Measurements from ENCODE around the gene ZNF768. TPM values are rescaled to one million over a fixed set of nuclear protein-coding genes. Genes with fewer than 3 reads are reported as not detected.

The ZNF768 gene
- total RNA-seq, 1 donor from 2014 or later, result 31.4 TPM

DNA sequence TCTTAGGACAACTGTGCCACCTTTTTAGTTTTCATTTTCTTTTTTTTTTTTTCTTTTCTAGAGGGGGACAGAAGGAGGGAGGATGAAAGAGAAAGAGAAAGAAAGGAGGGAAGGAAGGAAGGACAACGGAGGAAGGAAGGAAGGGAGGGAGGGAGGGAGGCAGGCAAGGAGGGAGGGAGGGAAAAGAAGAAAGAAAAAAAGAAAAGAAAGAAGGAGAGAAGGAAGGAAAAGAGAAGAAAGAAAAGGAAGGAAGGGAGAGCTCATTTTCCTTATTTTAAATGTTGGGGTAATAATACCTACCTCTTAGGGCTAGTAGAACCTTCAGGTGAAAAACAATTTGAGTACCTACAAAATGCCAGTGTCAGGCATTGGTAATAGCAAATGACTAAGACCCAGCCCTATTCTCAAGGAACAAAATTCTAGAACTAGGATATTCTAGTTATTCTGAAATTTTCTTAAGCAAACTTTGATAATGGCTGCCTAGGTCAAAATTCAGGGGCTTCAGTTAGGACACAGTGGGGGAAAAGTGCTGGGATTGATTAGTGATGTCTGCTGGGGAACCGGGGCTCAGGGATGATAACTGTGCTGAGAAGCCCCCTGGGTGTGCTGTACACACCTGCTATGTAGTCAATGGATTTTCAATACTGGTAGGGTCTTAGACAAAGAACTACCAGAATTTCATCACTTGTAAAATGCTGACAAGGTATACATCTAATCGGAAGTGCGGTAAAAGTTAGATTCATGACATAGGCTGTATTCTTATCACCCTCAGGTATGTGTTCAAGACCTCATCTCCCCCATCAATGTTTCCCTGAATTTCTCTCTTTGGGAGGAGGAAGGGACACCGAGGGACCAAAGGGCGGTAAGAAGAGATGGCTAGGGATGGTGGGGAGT, 22.7 kb downstream of the ZNF768 start:
- H3K27ac Mint-ChIP-seq (ENCODE audit: unreplicated experiment), result no peak overlapping the region

DNA sequence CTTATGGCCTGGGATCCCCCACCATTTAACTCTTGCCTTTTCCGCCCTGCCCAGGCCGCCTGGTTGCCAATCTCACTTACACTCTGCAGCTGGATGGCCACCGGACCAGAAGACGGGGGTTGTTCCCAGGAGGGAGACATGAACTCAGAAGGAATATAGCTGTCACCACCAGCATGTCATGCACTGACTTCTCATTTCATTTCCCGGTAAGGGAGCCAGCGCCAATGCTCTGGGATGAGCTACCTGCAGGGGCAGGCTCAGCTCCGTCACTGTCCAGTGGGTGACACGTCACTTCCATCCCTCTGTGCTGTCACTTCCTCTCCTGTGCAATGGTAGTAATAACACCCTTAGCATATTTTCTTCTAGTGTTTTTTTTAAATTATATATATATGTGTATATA, 27.1 kb downstream of the ZNF768 start:
- DNase-seq (ENCODE audit: low spot score), result no peak
- H3K27me3 Mint-ChIP-seq (ENCODE audit: unreplicated experiment), result peaks cover 7% of the 10 kb centered on the region
- H3K4me3 Mint-ChIP-seq (ENCODE audit: unreplicated experiment), result no peak overlapping the region
- no peaks in the 10 kb centered on the region for H3K9me3 Mint-ChIP-seq (ENCODE audit: unreplicated experiment)
- no peaks in the 10 kb centered on the region for H3K36me3 Mint-ChIP-seq (ENCODE audit: low read depth, unreplicated experiment)
- TF ChIP-seq, protein P1, sequence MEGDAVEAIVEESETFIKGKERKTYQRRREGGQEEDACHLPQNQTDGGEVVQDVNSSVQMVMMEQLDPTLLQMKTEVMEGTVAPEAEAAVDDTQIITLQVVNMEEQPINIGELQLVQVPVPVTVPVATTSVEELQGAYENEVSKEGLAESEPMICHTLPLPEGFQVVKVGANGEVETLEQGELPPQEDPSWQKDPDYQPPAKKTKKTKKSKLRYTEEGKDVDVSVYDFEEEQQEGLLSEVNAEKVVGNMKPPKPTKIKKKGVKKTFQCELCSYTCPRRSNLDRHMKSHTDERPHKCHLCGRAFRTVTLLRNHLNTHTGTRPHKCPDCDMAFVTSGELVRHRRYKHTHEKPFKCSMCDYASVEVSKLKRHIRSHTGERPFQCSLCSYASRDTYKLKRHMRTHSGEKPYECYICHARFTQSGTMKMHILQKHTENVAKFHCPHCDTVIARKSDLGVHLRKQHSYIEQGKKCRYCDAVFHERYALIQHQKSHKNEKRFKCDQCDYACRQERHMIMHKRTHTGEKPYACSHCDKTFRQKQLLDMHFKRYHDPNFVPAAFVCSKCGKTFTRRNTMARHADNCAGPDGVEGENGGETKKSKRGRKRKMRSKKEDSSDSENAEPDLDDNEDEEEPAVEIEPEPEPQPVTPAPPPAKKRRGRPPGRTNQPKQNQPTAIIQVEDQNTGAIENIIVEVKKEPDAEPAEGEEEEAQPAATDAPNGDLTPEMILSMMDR (IDR thresholded peaks at IDR 0.05; ENCODE audit: unreplicated experiment), result no peak
- H3K4me1 Mint-ChIP-seq (ENCODE audit: unreplicated experiment), result peaks cover 2% of the 10 kb centered on the region
- H3K27ac Mint-ChIP-seq (ENCODE audit: unreplicated experiment), result no peak overlapping the region

More for the DNA sequence above, 22.7 kb downstream of the ZNF768 start:
- no peaks in the 10 kb centered on the region for H3K9me3 Mint-ChIP-seq (ENCODE audit: unreplicated experiment)
- no peaks in the 10 kb centered on the region for H3K36me3 Mint-ChIP-seq (ENCODE audit: low read depth, unreplicated experiment)
- peaks cover 5% of the 10 kb centered on the region for H3K27me3 Mint-ChIP-seq (ENCODE audit: unreplicated experiment)
- TF ChIP-seq, protein P1 (IDR thresholded peaks at IDR 0.05; ENCODE audit: unreplicated experiment), result no peak
- H3K4me3 Mint-ChIP-seq (ENCODE audit: unreplicated experiment), result no peak overlapping the region
- no peak for DNase-seq (ENCODE audit: low spot score)
- peaks cover 2% of the 10 kb centered on the region for H3K4me1 Mint-ChIP-seq (ENCODE audit: unreplicated experiment)

DNA sequence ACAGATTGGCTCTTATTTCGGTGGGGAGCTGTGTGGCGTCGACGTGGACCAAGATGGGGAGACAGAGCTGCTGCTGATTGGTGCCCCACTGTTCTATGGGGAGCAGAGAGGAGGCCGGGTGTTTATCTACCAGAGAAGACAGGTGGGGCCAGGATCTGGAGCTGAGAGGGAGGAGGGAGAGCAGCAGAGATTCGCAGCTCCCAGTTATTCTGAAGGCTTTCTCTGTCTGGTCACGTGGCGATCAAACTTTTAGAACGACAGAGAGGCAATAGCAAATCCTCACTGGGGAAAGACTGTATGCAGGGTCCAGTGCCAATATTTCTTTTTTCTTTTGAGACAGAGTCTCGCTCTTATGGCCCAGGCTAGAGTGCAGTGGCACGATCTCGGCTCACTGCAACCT, 31.7 kb downstream of the ZNF768 start:
- DNase-seq (ENCODE audit: low spot score), result no peak
- no peak overlapping the region for H3K27ac Mint-ChIP-seq (ENCODE audit: unreplicated experiment)

DNA sequence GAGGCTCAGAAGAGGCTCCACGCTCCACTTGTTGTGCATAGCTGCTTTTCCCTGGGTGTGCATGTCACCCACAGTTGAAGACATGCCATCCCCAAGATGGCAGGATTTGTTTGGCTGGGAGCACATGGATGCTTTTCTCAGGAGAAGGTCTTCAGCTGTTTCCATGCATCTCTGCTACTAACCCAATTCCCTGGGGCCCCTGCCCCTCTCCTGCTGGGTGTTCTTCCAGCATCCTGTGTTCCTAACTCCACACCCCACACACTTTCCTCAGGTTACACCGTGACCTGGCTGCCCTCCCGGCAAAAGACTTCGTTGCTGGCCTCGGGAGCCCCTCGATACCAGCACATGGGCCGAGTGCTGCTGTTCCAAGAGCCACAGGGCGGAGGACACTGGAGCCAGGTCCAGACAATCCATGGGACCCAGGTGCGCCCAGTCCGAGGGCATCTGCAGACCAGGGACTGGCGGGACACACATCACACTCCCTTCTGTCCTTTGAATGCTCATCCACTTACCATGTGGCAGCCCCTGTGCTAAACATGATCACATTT, 32.4 kb downstream of the ZNF768 start:
- DNase-seq (ENCODE audit: low spot score), result no peak
- Mint-ChIP-seq H3K9me3 (ENCODE audit: unreplicated experiment) (no peaks in the 10 kb centered on the region), H3K27ac (ENCODE audit: unreplicated experiment) (no peak overlapping the region), H3K36me3 (ENCODE audit: low read depth, unreplicated experiment) (no peaks in the 10 kb centered on the region), H3K4me1 (ENCODE audit: unreplicated experiment) (peaks cover 11% of the 10 kb centered on the region), H3K4me3 (ENCODE audit: unreplicated experiment) (no peak overlapping the region), H3K27me3 (ENCODE audit: unreplicated experiment) (peaks cover 2% of the 10 kb centered on the region)
- TF ChIP-seq, protein P1 (IDR thresholded peaks at IDR 0.05; ENCODE audit: unreplicated experiment), result no peak

More for the DNA sequence above, 31.7 kb downstream of the ZNF768 start:
- TF ChIP-seq, protein P1 (IDR thresholded peaks at IDR 0.05; ENCODE audit: unreplicated experiment), result no peak
- peaks cover 11% of the 10 kb centered on the region for H3K4me1 Mint-ChIP-seq (ENCODE audit: unreplicated experiment)
- no peaks in the 10 kb centered on the region for H3K9me3 Mint-ChIP-seq (ENCODE audit: unreplicated experiment)
- no peak overlapping the region for H3K4me3 Mint-ChIP-seq (ENCODE audit: unreplicated experiment)
- H3K27me3 Mint-ChIP-seq (ENCODE audit: unreplicated experiment), result peaks cover 2% of the 10 kb centered on the region
- no peaks in the 10 kb centered on the region for H3K36me3 Mint-ChIP-seq (ENCODE audit: low read depth, unreplicated experiment)
